Activated CD4-positive, alpha-beta T cell treated with anti-CD3 and anti-CD28 coated beads, Interleukin-2, amount 10 ng/mL, durations not matched to agents 24 days and 14 days (primary cell): ENCODE measurements around the gene ANKH. TPM values are rescaled to one million over a fixed set of nuclear protein-coding genes. Genes with fewer than 3 reads are reported as not detected.

Source experiments
- DNase-seq: peaks from one replicate; pipeline ENCODE4 v3.0.0; 2022
- H3K27ac Mint-ChIP-seq: one replicate; pipeline ENCODE4 v1.8.0; 2022; ENCODE audit warnings: mild to moderate bottlenecking, mixed read lengths
- H3K27me3 Mint-ChIP-seq: one replicate; pipeline ENCODE4 v1.8.0; 2022; ENCODE audit warnings: mixed read lengths
- H3K36me3 Mint-ChIP-seq: one replicate; pipeline ENCODE4 v1.8.0; 2022; ENCODE audit warnings: low read depth, mild to moderate bottlenecking, mixed read lengths
- H3K4me1 Mint-ChIP-seq: one replicate; pipeline ENCODE4 v1.8.0; 2021; ENCODE audit warnings: mixed read lengths
- H3K4me3 Mint-ChIP-seq: one replicate; pipeline ENCODE4 v1.8.0; 2022; ENCODE audit warnings: mild to moderate bottlenecking, moderate library complexity, mixed read lengths
- H3K9me3 Mint-ChIP-seq: one replicate; pipeline ENCODE4 v1.8.0; 2021; ENCODE audit warnings: mixed read lengths
- intact Hi-C: fragments of 100-400 bp; cut with micrococcal nuclease; formaldehyde crosslinking; loops from one replicate; pipeline ENCODE4 v1.15.1; 2023
- total RNA-seq: library from RNA; stranded (reverse); gene quantifications from 2 replicates; pipeline ENCODE4 v1.2.3, GENCODE V29; 2022

ANKH gene
- total RNA-seq, 1 donor from 2014 or later = 46.7 TPM

DNA sequence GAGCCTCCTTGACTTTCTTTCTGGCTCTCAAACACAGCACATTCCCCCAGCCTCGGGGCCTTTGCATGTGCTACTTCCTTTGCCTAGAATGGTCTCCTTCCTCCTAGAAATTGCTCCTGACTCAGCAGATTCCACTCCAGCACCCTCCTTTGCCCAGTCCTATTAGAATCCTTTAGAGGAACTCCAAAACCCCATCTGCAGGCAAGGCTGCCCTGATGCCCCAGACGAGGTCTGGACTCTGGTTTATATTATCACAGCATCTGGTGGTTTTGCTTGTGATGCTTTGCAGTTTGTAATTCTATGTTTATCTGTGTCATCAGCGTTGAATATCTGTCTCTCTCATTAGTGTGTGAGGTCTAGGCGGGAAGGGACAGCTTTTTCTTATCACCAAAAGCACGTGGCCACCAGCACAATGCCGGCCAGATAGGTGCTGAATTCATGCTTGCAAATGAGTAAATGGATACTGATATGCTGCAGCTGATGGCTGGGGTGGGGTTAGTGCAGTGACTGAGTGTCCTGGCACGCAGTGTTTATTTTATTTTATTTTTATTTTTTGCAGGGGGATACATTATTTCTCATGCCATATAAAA, 30.0 kb upstream of the ANKH start:
- no peak for DNase-seq
- Mint-ChIP-seq H3K4me3 (no peak overlapping the region), H3K9me3 (peaks cover 3% of the 10 kb centered on the region), H3K27me3 (peaks cover 11% of the 10 kb centered on the region), H3K27ac (no peak overlapping the region), H3K4me1 (peaks cover 6% of the 10 kb centered on the region), H3K36me3 (no peaks in the 10 kb centered on the region)
- intact Hi-C loops = no loop called here

DNA sequence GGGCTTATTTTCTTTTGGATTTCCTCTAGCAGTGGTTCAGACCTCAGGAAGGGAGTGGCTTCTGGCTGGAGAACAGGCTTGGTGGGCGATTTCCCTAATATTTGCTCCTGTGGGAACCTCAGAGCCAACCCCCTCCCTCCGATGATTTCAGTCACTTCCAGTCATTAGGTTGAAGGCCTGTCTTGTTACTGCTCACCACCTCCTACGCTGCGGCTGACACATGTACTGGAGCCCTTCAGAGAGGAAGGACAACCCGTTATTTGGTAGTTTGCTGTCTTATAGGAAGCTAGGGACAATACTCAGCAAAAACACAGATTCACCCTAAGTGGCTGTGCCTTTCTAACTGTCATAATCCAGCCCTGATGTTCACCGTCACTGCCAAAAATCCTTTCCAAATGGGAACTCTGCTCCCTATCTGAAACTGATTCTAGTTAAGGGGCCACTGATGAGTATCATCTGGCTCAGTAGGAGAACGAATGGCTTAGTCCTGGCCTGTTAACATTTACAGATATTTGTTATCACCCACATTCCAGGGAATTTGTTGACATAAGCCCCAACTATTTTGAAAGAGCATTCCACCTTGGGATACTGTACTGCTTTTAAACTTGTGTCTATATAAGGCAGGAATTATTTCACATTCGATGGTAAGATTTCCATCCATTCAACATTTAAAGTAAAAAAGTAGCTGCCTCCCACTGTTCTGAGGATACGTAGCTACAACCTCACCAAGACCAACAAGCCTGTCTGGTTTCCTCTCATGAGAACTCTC, 29.3 kb upstream of the ANKH start:
- intact Hi-C loops = no loop called here
- H3K36me3 Mint-ChIP-seq = no peaks in the 10 kb centered on the region
- no peak overlapping the region for H3K27ac Mint-ChIP-seq
- DNase-seq = no peak
- H3K27me3 Mint-ChIP-seq = peaks cover 8% of the 10 kb centered on the region
- H3K9me3 Mint-ChIP-seq = peaks cover 3% of the 10 kb centered on the region
- peaks cover 6% of the 10 kb centered on the region for H3K4me1 Mint-ChIP-seq
- no peak overlapping the region for H3K4me3 Mint-ChIP-seq

DNA sequence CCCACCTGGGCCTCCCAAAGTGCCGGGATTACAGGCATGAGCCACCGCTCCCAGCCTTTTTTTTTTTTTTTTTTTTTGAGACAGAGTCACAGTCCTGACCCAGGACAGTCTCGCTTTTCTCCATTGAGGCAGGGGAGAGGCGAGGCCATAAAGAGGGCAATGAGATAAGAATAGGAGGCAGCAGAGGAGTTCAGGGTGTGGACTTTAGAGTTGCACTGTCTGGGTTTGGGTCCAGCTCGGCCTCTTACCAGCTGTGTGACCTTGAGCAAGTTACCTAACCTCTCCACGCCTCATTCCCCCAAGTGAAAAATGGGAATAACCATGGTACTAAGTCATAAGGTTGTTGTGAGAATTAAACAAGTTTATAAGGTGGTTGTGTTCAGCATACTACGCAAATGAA, 24.6 kb upstream of the ANKH start:
- DNase-seq = no peak
- no peaks in the 10 kb centered on the region for H3K36me3 Mint-ChIP-seq
- peaks cover 3% of the 10 kb centered on the region for H3K9me3 Mint-ChIP-seq
- H3K27me3 Mint-ChIP-seq = peaks cover 4% of the 10 kb centered on the region
- peaks cover 1% of the 10 kb centered on the region for H3K4me1 Mint-ChIP-seq
- no peak overlapping the region for H3K4me3 Mint-ChIP-seq
- intact Hi-C loops = no loop called here
- no peak overlapping the region for H3K27ac Mint-ChIP-seq

DNA sequence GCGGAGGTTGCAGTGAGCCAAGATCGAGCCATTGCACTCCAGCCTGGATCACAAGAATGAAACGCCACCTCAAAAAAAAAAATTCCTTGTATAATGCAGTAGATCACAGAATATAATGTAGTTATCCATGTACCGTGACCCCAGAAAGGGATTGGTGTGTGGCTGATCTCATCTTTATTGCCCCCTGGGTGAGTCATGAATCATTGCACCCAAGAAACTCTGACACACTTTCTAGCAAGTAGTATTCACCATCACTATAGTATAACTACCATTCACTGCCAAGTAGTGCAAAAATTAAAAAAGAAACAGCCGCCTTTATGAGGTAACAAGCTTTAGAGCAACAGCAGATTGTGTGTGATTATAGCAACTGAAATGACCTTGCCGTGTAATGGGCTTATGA, 23.7 kb upstream of the ANKH start:
- Mint-ChIP-seq H3K4me1 (no peaks in the 10 kb centered on the region), H3K36me3 (no peaks in the 10 kb centered on the region), H3K27ac (no peak overlapping the region), H3K9me3 (peaks cover 3% of the 10 kb centered on the region), H3K4me3 (no peak overlapping the region), H3K27me3 (peaks cover 6% of the 10 kb centered on the region)
- DNase-seq = no peak
- intact Hi-C loops = no loop called here

DNA sequence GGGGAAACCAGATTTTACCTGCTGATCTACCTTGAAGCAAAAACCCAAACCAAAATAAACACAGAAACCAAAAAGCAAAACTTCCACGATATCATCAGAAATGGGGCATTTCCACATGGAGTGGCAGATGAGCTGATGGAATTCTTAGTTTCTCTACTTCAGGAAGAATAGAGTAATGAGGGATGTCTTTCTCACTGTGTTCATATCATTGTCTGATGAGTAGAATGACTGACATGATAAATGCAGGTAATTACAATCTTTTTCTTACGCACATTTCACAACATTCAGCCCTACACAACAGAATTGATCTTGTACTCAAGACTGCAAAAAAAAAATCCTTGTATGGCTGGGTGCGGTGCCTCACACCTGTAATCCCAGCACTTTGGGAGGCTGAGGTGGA, 23.2 kb upstream of the ANKH start:
- DNase-seq = no peak
- no peak overlapping the region for H3K4me3 Mint-ChIP-seq
- peaks cover 6% of the 10 kb centered on the region for H3K27me3 Mint-ChIP-seq
- H3K9me3 Mint-ChIP-seq = peaks cover 3% of the 10 kb centered on the region
- intact Hi-C loops = no loop called here
- no peaks in the 10 kb centered on the region for H3K36me3 Mint-ChIP-seq
- no peak overlapping the region for H3K27ac Mint-ChIP-seq
- H3K4me1 Mint-ChIP-seq = no peaks in the 10 kb centered on the region

DNA sequence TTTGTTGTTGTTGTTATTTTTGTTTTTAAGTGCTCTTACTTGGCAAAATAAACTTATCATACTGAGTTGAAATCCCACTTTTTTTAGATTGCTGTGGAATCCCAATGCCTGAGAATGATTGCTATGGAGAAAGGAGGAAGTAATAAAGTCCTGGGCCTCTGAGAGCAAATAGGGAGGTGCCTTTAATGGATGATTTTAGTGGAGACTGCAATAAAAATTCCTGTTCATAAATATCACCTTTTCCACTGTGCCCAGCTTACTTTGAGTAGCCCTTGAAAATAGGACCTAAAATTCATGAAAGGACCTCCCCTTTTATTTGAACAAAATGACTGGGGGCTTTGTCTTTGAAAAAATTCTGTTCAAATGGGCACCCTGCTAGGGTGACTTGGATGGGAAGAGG, 21.8 kb upstream of the ANKH start:
- no peaks in the 10 kb centered on the region for H3K36me3 Mint-ChIP-seq
- H3K27ac Mint-ChIP-seq = no peak overlapping the region
- peaks cover 6% of the 10 kb centered on the region for H3K27me3 Mint-ChIP-seq
- H3K9me3 Mint-ChIP-seq = no peaks in the 10 kb centered on the region
- H3K4me3 Mint-ChIP-seq = no peak overlapping the region
- intact Hi-C loops = no loop called here
- H3K4me1 Mint-ChIP-seq = no peaks in the 10 kb centered on the region
- DNase-seq = no peak

GRCh38 chr5:14890846-14891245, 19.3 kb upstream of the ANKH start:
- H3K27me3 Mint-ChIP-seq = peaks cover 6% of the 10 kb centered on the region
- no peaks in the 10 kb centered on the region for H3K4me1 Mint-ChIP-seq
- no peak for DNase-seq
- H3K36me3 Mint-ChIP-seq = no peaks in the 10 kb centered on the region
- no peaks in the 10 kb centered on the region for H3K9me3 Mint-ChIP-seq
- H3K4me3 Mint-ChIP-seq = no peak overlapping the region
- intact Hi-C loops = no loop called here
- H3K27ac Mint-ChIP-seq = no peak overlapping the region

GRCh38 chr5:14884062-14884612, 12.6 kb upstream of the ANKH start:
- no peak overlapping the region for H3K4me3 Mint-ChIP-seq
- intact Hi-C loops = no loop called here
- no peak for DNase-seq
- peaks cover 2% of the 10 kb centered on the region for H3K27me3 Mint-ChIP-seq
- H3K4me1 Mint-ChIP-seq = no peaks in the 10 kb centered on the region
- no peaks in the 10 kb centered on the region for H3K9me3 Mint-ChIP-seq
- H3K27ac Mint-ChIP-seq = no peak overlapping the region
- no peaks in the 10 kb centered on the region for H3K36me3 Mint-ChIP-seq

DNA sequence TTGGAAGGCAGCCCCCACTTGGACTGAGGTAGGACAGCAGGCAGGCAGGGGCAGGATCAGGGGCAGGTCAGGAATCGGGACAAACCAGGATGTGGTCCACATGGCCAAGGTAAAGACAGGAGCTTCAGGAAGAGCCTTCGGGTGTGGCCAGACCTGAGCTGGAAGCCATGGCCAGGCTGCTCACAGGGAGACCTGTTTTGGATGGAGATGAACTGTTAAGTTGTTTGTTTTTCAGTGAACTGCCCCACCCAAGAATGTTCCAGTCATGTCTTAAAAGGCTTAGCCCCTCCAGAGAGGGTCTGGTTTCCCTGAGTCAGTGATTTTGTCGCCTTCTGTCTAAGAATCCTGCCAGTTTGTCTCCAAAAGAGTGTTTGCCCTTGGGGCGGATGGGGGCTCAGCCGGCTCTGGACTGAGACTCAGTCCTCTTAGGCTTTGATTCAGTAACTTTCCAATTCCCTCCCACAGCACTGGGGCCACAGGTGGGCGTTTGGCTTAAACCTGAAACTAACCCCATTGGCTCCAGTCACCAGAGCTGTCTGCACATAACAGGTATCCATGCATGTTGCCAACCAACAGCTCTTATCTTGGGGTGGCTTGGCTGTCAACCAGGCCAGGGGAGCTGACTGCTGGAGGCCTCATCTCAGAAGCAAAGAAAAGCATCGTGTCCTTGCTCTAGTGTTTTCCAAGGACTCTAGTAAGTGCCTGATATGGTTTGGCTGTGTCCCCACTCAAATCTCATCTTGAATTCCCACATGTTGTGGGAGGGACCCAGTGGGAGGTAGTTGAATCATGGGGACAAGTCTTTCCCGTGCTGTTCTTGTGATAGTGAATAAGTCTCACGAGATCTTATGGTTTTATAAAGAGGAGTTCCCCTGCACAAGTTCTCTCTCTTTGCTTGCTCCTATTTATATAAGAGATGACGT, 11.3 kb upstream of the ANKH start:
- H3K4me1 Mint-ChIP-seq = no peaks in the 10 kb centered on the region

GRCh38 chr5:14881826-14882225, 10.2 kb upstream of the ANKH start:
- no peak overlapping the region for H3K27ac Mint-ChIP-seq
- no peak overlapping the region for H3K4me3 Mint-ChIP-seq
- no peaks in the 10 kb centered on the region for H3K36me3 Mint-ChIP-seq
- H3K27me3 Mint-ChIP-seq = peaks cover 14% of the 10 kb centered on the region
- no peaks in the 10 kb centered on the region for H3K4me1 Mint-ChIP-seq
- no peak for DNase-seq
- H3K9me3 Mint-ChIP-seq = no peaks in the 10 kb centered on the region
- intact Hi-C loops = no loop called here

More for the DNA sequence above, 11.3 kb upstream of the ANKH start:
- H3K9me3 Mint-ChIP-seq = no peaks in the 10 kb centered on the region
- H3K36me3 Mint-ChIP-seq = no peaks in the 10 kb centered on the region
- no peak overlapping the region for H3K4me3 Mint-ChIP-seq
- no peak for DNase-seq
- H3K27me3 Mint-ChIP-seq = peaks cover 6% of the 10 kb centered on the region
- intact Hi-C loops = no loop called here
- no peak overlapping the region for H3K27ac Mint-ChIP-seq

DNA sequence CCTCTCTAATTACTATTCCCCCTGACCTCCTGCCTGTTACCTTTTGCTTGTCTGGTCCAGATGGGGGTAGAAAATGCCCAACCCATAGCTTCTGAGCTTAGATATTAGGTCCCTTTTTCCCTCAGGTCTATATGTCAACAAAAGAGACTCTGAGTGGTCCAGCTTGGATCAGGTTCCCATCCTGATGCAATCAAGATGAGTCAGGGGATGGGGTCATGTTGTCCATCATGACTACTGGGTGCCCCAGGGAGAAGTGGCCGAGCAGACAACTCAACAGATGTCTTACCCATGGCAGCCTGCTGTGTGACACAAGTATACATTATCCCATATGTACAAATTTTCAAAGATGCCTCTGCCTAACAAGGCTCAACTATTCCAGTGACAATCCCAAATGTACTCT, 9.1 kb upstream of the ANKH start:
- H3K27me3 Mint-ChIP-seq = peaks cover 24% of the 10 kb centered on the region
- H3K4me1 Mint-ChIP-seq = no peaks in the 10 kb centered on the region
- H3K27ac Mint-ChIP-seq = no peak overlapping the region
- DNase-seq = no peak
- H3K9me3 Mint-ChIP-seq = no peaks in the 10 kb centered on the region
- H3K4me3 Mint-ChIP-seq = no peak overlapping the region
- intact Hi-C loops = no loop called here
- no peaks in the 10 kb centered on the region for H3K36me3 Mint-ChIP-seq

DNA sequence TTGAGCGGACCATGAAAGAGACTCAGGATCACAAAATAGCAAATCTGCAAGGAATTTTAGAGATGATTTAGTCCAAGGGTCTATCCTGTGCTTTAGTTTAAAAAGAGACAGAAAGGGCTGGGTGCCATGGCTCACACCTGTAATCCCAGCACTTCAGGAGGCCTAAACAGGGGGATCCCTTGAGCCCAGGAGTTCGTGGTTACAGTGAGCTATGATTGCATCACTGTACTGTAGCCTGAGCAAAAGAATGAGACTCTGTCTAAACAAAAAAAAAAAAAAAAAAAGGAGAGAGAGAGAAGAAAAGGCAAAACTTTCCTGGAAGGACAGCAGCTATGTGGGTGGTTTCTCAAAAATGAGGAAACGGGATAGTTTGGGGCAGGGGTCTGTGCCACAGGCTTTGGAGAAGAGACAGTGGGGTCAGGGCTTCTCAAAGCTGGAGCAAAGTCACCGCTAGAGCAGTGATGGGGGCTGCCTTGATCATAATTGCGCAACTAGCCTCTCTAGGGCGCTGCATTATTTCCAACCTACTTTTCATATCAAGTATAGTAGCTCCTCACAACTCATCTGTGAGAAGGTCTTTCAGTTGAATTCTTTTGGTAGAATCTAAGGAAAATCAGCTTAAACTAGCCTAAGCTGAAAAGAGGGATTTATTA, 8.5 kb upstream of the ANKH start:
- Mint-ChIP-seq H3K4me1 (no peaks in the 10 kb centered on the region), H3K4me3 (no peak overlapping the region), H3K27ac (no peak overlapping the region), H3K36me3 (no peaks in the 10 kb centered on the region), H3K9me3 (no peaks in the 10 kb centered on the region), H3K27me3 (peaks cover 26% of the 10 kb centered on the region)
- DNase-seq = no peak
- intact Hi-C loops = loop anchor here (10.0 kb wide), 2 partner anchors 295 to 735 kb away; partner anchors contain the start of genes OTULINL and TRIO

- Mint-ChIP-seq H3K4me1 (no peaks in the 10 kb centered on the region), H3K9me3 (no peaks in the 10 kb centered on the region), H3K36me3 (no peaks in the 10 kb centered on the region), H3K27me3 (peaks cover 27% of the 10 kb centered on the region), H3K27ac (no peak overlapping the region), H3K4me3 (no peak overlapping the region)
- DNase-seq = no peak
- intact Hi-C loops = loop anchor here (10.0 kb wide), 2 partner anchors 295 to 735 kb away; partner anchors contain the start of genes OTULINL and TRIO
These were observed 7.8 kb upstream of the ANKH start for GRCh38 chr5:14879393-14879792.
